ENCODE data around the gene SPON1. TPM values are rescaled to one million over a fixed set of nuclear protein-coding genes. Genes with fewer than 3 reads are reported as not detected.
"Not testable (repeated sequence)": the region's sequence is repeated elsewhere in the genome, so short reads cannot be mapped to it uniquely, and the experiment has no call there.

The SPON1 gene
- total and polyA plus RNA-seq, 12 donors, result 2.7 to 116 (median 34.4) TPM

DNA sequence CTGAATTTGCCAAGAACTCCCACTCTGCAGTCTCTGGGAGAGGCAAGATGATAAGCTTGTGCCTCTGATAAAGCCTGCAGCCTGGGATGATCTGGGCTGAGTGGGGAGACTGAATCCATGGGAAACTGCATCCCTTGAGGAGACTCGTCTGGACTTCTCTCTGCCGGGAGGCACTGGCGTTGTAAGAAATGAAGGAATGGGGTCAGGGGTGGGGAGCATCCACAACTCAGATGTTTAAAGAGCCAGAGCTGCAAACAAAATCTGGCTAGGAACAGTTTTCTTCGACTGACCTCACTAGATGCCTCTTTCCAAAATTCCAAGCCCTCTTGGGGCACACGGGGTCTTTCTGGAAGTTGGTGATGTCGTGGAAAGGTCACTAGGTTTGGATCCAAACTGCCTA lies 64.4 kb downstream of the SPON1 start:
- Histone ChIP-seq H3K27me3 (no peaks in the 10 kb centered on the region), H3K36me3 (replicated peaks in 1 of 2) (no peaks in the 10 kb centered on the region), H3K27ac (peak overlapping the region in 1 of 5 donors; percentile 70), H3K4me1 (replicated peaks in 1 of 2) (peaks cover 0 to 6% of the 10 kb centered on the region in 2 donors), H3K9me3 (replicated peaks in 1 of 3) (no peaks in the 10 kb centered on the region), H3K4me3 (no peak overlapping the region)
- TF ChIP-seq, protein P1, sequence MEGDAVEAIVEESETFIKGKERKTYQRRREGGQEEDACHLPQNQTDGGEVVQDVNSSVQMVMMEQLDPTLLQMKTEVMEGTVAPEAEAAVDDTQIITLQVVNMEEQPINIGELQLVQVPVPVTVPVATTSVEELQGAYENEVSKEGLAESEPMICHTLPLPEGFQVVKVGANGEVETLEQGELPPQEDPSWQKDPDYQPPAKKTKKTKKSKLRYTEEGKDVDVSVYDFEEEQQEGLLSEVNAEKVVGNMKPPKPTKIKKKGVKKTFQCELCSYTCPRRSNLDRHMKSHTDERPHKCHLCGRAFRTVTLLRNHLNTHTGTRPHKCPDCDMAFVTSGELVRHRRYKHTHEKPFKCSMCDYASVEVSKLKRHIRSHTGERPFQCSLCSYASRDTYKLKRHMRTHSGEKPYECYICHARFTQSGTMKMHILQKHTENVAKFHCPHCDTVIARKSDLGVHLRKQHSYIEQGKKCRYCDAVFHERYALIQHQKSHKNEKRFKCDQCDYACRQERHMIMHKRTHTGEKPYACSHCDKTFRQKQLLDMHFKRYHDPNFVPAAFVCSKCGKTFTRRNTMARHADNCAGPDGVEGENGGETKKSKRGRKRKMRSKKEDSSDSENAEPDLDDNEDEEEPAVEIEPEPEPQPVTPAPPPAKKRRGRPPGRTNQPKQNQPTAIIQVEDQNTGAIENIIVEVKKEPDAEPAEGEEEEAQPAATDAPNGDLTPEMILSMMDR (IDR thresholded peaks at IDR 0.05), result no peak
- TF ChIP-seq POLR2A (IDR thresholded peaks at IDR 0.05), result no peak
- intact Hi-C loops (cut with DNase I), result no loop called here
- WGBS, 4 donors, result 45 to 71% (median 56%) methylated on average over 6 of the region's 6 CpGs
- peak in 5 of 7 donors; percentile 14 to 62 (median 39) for DNase-seq

DNA sequence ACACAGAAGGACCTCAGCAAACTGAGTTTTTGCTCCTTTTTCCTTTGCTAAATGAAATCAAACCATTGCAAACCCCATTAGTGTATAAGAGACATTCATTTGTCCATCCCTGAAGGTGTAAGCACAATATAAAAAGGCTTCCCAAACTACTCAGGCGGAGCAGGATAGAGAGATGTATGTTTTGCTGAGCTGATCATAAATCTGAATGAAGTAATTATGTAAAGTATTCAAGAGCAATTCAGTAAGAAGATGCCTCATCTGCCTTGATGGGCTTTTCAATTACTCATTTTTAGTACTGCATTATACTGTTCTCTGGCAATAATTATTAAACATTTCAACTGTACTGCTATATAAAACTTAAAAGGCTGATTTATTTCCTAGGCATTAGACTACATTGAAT lies 65.0 kb downstream of the SPON1 start:
- no peaks in the 10 kb centered on the region for H3K27me3 ChIP-seq
- peaks cover 0 to 6% of the 10 kb centered on the region in 2 donors for H3K4me1 ChIP-seq (replicated peaks in 1 of 2)
- no peaks in the 10 kb centered on the region for H3K9me3 ChIP-seq (replicated peaks in 1 of 3)
- H3K4me3 ChIP-seq, result no peak overlapping the region
- 75 to 95% (median 86%) methylated on average over 1 of the region's 1 CpG for WGBS, 4 donors
- intact Hi-C loops (cut with DNase I), result no loop called here
- TF ChIP-seq, protein P1 (IDR thresholded peaks at IDR 0.05), result no peak
- no peak for TF ChIP-seq POLR2A (IDR thresholded peaks at IDR 0.05)
- DNase-seq, result no peak
- peak overlapping the region in 1 of 5 donors; percentile 10 for H3K27ac ChIP-seq
- no peaks in the 10 kb centered on the region for H3K36me3 ChIP-seq (replicated peaks in 1 of 2)

DNA sequence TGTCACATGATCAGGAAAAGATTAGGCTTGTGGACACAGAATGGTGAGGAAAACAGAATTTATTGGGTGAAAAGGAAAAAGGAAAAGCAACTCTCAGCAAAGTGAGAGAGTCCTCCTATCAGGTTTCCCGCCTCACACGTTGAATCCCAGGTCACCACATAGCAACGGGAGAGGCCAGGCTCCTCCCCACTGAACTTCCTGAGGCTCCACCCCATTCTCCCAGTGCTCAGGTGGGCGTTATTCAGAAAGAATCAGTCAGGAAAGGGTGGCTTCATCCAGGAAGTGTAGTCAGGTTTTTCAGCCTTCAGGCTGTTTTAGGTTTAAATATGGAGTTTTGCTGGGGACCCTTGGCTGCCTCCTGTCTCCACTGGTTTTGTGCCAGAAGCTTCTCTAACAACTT lies 66.9 kb downstream of the SPON1 start:
- H3K27ac ChIP-seq, result peak overlapping the region in 1 of 5 donors; percentile 59
- intact Hi-C loops (cut with DNase I), result no loop called here
- no peaks in the 10 kb centered on the region for H3K9me3 ChIP-seq (replicated peaks in 1 of 3)
- no peak overlapping the region for H3K4me3 ChIP-seq
- no peak for DNase-seq
- WGBS, 4 donors, result 51 to 60% (median 53%) methylated on average over 4 of the region's 4 CpGs
- TF ChIP-seq POLR2A (IDR thresholded peaks at IDR 0.05), result no peak
- TF ChIP-seq, protein P1 (IDR thresholded peaks at IDR 0.05), result no peak
- no peaks in the 10 kb centered on the region for H3K36me3 ChIP-seq (replicated peaks in 1 of 2)
- H3K4me1 ChIP-seq (replicated peaks in 1 of 2), result peaks cover 0 to 6% of the 10 kb centered on the region in 2 donors
- no peaks in the 10 kb centered on the region for H3K27me3 ChIP-seq

GRCh38 chr11:14029971-14030920 lies 67.7 kb downstream of the SPON1 start:
- no peak overlapping the region for H3K4me3 ChIP-seq
- TF ChIP-seq POLR2A (IDR thresholded peaks at IDR 0.05), result no peak
- TF ChIP-seq, protein P1 (IDR thresholded peaks at IDR 0.05), result no peak
- 51 to 57% (median 54%) methylated on average over 10 to 13 of the region's 13 CpGs for WGBS, 4 donors
- no peaks in the 10 kb centered on the region for H3K36me3 ChIP-seq (replicated peaks in 1 of 2)
- H3K27ac ChIP-seq, result peak overlapping the region in 1 of 5 donors; percentile 59
- intact Hi-C loops (cut with DNase I), result no loop called here
- peak; percentile 37 to 84 (median 69) for DNase-seq
- H3K4me1 ChIP-seq (replicated peaks in 1 of 2), result peaks cover 0 to 6% of the 10 kb centered on the region in 2 donors
- no peaks in the 10 kb centered on the region for H3K27me3 ChIP-seq
- no peaks in the 10 kb centered on the region for H3K9me3 ChIP-seq (replicated peaks in 1 of 3)

- H3K27me3 ChIP-seq; H3K9me3 ChIP-seq (replicated peaks in 1 of 3); H3K27ac ChIP-seq; H3K36me3 ChIP-seq (replicated peaks in 1 of 2); H3K4me3 ChIP-seq; DNase-seq; intact Hi-C loops (cut with DNase I); H3K4me1 ChIP-seq (replicated peaks in 1 of 2): not testable (repeated sequence)
- WGBS, 4 donors, result 69 to 88% (median 84%) methylated on average over 2 of the region's 2 CpGs
Observed at GRCh38 chr11:14035526-14035925, 73.0 kb downstream of the SPON1 start.
